GM18861 (cell line): ENCODE measurements around the gene COL10A1.
"Not testable (repeated sequence)": the region's sequence is repeated elsewhere in the genome, so short reads cannot be mapped to it uniquely, and the experiment has no call there.

ENCODE experiments used
- ATAC-seq: cut with Tn5 transposase; IDR thresholded peaks from one replicate; pipeline ENCODE4 v1.9.1; 2021; ENCODE audit not compliant: unreplicated experiment

Gene COL10A1

GRCh38 chr6:116127771-116128493, 2.0 kb upstream of the COL10A1 start:
- ATAC-seq = no peak

- no peak for ATAC-seq
Measured at GRCh38 chr6:116120430-116120829, 5.5 kb downstream of the COL10A1 start.

- ATAC-seq = no peak
Measured at GRCh38 chr6:116118608-116119007, 7.3 kb downstream of the COL10A1 start.

- ATAC-seq = no peak
Measured at GRCh38 chr6:116115781-116116180, 10.2 kb downstream of the COL10A1 start.

DNA sequence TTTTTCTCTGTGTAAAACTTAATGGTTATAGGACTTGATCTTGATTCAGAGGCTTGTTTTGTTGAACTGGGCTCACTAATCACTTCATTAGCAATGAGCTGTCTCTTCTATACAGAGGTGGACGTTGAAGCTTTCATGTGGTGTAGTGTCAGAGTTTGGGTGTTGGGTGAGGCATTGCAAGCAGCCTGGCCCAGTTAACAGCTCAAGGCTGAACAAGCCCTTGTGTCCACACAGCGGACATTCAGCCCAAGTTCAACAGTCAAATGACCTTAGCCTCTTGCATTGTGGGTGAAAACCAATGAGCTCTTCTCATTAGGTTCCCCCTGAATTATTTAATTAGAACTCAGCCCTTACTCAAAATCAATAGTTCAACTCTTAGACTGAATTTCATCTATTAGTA, 12.5 kb downstream of the COL10A1 start:
- no peak for ATAC-seq

GRCh38 chr6:116111552-116112528, 14.1 kb downstream of the COL10A1 start:
- peak; percentile 67 for ATAC-seq

DNA sequence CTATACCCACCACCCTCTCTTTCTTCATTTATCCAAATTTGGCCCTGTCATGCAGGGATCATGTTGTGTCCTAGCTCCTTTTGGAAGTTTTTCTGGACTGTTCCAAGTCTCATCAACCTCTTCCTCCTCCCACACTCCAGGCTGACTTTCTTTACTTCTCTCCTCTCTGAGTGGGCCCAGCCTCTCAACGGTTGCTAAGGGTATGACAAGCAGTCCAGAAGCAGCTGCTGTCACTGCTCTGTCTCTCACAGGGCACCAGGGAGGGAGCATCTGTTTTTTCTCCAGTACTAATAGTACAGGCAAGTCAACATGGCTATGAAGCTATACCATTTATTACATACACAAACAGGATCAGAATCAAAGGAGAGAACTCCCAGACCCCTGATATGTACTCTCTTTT, 17.1 kb downstream of the COL10A1 start:
- ATAC-seq = no peak

DNA sequence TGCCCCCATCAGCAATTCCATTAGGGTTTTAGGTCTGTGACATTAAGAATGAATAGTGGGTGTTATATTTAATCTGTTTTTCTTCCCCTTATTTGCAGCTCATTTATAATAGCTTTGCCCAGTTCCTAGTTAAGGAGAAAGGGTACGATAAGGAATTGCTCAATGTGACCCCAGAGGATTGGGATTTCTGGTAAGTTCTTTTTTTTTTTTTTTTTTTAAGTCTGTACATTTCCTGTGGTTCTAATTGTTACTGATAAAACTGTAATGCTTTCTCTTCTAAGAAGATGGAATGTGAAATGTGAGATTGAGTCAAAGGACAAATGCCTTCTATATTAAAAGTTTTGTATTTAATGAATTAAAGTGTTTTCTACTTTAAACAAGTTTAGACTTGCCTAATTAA, 19.8 kb downstream of the COL10A1 start:
- no peak for ATAC-seq

- no peak for ATAC-seq
Measured at GRCh38 chr6:116105247-116105646, 20.7 kb downstream of the COL10A1 start.

- no peak for ATAC-seq
Measured at GRCh38 chr6:116104636-116105035, 21.3 kb downstream of the COL10A1 start.

- ATAC-seq = no peak
Measured at GRCh38 chr6:116102873-116103272, 23.1 kb downstream of the COL10A1 start.

DNA sequence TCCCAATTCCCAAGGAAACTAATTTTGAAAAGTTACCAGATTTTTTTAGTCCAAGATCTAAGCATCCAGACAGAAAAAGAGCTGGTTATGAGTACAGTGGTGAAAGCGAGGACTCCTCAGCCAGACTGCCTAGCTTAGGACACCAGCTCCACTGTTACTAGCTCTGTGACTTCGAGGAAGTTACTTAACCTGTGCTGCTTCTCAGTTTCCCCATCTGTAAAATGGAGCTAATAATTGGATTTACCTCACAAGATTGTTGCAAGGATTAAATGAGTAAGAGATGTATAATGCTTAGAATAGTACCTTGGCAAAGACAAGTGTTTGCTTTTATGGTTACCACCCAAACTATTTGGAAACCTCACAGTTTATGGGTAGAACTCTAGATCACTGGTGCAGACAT, 24.1 kb downstream of the COL10A1 start:
- no peak for ATAC-seq

DNA sequence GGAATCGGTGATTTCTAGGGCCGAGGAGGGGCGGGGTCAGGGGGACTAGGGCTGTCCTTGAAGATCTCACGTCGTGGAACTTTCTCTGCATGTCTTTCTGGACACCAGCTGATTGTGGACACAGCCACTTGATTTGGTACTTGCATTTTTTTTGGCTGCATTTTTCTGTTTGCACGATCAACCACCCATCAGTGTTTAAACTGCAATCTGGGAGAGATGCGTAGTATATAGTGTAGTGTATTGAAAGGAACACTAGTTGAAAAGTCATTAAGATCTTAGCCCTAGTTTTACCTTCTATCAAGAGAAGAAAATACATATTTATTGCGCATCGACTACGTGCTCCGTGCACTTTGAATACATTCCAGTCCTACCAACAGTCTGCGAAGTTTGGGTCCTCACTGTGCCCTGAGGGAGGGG, 24.6 kb downstream of the COL10A1 start:
- ATAC-seq = no peak

DNA sequence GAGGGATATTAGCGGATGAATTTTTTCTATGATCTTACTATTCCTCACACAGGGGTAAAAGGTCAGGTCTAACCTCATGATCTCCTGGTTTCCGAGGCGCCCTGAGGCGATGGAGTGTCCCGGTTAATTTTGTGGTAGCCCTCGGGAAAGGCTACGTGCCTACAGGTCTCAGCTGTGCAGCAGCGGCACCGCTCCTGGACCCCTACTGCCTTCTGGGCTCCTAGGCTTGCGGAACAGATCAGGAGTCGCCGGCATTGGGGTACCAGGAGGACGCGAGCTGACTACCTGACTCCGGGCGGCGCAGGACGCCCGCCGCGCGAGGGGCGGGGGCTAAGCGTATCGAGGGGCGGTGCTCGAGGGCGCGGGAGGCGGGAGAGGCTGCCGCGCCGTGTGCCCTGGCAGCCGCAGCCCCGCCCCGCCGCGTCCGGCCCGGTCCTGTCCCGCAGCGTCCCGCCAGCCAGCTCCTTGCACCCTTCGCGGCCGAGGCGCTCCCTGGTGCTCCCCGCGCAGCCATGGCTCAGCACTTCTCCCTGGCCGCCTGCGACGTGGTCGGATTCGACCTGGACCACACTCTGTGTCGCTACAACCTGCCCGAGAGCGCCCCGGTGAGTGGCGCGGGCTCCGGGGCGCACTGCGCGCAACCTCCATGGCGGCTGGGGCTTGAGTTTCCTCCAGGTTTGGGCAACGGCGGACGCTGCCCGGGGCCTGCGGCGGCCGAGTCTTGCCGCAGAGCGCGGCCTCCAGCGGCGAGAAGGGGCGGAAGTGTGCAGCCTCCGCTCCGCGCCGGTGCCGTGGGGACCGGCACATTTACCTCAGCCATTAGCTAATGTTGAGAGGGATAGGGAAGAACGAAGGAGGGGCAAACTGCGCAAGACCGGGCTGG, 25.3 kb downstream of the COL10A1 start, which contains the start of gene NT5DC1:
Gene NT5DC1 (plus strand): TSS at position 435 of the 883 bp plus-strand sequence. CDS start 78 bp downstream, at position 513.
- ATAC-seq = peak; percentile 77

DNA sequence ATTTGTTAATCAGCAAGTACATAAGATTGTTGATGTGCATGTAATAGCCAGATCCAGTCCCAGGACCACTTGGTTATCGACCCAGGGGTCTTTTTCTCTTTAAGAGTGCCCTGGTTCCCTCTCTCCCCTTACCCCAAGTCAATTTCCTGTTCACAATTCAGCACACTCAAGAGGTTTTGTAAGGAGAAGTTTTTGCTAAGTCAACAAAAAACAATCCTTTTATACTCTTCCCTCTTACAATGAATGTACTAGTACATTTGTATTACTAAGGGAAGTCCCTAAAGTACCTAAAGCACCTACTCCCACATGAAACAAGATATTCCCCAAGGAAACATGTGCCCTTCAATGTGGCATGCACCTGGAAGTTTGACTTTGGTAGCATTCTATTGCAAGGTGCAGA, 26.9 kb downstream of the COL10A1 start:
- ATAC-seq = no peak

DNA sequence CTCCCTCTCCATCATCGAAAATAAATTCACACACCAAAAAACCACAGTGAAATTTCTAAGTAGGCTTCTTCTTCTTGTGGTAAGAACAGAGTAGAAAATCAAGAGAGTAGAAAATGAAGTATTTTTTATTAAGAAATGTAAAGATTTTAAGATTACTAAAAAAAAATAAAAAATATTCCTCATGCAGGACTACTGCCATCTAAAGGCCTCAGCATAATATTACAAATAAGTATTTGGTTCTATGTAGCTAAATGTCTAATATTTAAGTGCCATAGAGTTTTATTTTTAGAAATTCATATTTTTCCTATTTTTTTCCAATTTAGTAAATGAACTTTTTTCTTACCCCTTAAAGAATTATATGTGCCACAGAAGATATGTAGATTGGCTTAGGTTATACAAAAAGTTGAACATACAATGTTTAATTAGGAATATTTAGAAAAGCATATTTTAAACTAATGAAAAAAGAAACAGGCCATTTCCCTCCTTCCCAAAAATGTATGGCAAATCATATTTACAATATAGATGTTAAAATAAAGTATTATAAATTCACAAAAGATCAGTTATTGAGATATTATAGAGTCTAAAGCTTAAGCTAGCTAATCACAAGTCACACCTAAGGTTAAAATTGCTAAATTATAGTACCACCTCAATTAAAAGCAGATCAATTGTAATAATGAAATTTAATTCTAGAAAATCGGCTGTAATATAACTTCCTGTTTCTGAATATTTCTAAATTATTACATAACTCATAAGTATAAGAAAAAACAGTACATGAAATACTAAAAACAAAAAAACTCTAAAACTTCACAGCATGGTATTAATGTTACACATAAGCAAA, 28.7 kb downstream of the COL10A1 start:
- no peak for ATAC-seq

- ATAC-seq = not testable (repeated sequence)
Measured at GRCh38 chr6:116096048-116096759, 29.7 kb downstream of the COL10A1 start.

GRCh38 chr6:116094041-116094440, 31.9 kb downstream of the COL10A1 start:
- no peak for ATAC-seq

- peak; percentile 74 for ATAC-seq
Measured at GRCh38 chr6:116090251-116090650, 35.7 kb downstream of the COL10A1 start.
